HG03378 (cell line): ENCODE results near the gene NR6A1.

Experiments used
- ATAC-seq: cut with Tn5 transposase; IDR thresholded peaks from one replicate; pipeline ENCODE4 v1.9.1; 2021; ENCODE audit warnings: mild to moderate bottlenecking, moderate library complexity; ENCODE audit not compliant: unreplicated experiment

Gene NR6A1

GRCh38 chr9:124797343-124798103 lies 26.4 kb upstream of the NR6A1 start:
- ATAC-seq = no peak

DNA sequence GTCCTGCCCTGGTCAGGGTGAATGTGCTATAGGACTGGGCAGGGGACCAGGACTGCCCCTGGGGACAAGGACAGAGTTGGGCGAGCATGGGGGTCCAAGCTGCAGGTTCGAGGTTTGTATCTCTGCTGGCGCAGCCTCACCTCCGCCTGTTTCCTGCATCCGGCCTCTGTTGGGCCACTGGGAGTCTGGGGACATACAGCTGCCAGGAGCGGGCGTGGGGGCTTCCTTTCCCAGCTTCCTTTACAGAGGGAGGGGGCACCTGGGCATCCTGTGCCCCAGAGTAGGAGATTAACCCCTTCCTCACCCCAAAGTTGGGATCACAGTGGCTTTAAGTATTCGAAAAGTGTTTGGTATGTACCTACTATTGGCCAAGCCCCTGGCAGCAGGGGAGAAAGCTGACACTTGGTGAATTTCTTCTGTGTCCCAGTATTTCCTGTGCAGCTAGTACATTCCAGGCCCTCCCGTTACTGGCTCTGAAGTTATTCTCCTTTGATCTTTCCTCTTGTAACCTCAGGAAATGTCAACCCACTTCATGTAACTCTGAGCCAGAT lies 24.8 kb upstream of the NR6A1 start:
- no peak for ATAC-seq

- no peak for ATAC-seq
These were observed 23.9 kb upstream of the NR6A1 start for GRCh38 chr9:124794902-124795491.

DNA sequence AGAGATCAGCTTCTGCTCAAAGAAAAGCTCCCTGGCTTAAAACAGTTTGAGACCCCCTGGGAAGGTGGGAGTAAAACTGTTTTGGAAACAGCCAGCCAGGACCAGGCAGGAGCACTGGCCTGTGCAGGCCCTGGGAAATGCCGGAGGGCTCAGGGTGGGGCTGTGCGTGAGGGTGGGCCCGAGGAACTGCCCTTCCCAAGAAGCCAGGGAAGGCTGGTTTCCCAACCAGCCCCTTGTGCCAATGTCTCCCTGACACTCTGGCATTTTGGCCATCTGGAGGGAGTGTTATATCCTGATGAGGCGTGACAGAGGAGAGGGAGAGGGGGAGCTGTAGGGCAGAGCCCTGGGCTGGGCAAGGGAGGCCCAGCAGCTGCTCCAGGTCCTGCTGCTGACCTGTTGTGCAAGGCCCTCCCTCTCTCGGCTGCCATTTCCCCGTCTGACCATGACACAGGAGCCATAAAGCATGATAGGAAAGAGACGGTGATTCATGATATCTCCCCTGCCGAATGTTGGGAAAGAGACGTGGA lies 22.0 kb upstream of the NR6A1 start:
- no peak for ATAC-seq

DNA sequence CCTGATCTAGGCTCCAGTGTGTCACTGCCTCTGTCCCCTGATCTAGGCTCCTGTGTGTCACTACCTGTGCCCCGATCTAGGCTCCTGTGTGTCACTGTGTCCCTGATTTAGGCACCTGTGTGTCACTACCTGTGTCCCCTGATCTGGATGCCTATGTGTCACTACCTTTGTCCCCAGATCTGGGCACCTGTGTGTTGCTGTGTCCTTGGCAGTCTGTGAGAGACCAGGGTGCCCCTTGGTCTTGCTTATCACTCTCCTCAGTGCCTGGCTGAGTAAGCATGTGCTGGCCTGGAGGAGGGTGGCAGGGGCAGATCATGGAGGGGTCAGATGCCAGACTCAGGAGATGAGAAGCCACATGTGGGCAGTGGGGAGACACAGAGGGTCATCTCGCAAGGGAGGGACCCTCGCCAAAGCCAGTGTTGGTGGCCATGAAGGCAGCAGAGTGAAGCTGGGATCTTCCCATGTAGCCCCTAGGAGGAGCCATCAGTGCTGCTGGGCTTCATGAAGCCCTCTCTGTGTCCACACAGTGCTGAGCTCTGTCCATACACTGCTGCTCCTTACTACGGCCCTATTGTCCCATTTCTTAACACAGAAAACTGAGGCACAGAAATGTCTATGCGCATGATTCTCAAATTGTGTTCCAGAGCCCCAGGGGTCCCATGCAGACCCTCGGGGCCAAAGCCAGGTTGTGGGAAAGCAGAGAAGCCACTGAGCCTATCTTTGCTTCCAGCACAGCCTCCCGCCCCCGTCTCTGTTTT lies 21.3 kb upstream of the NR6A1 start:
- no peak for ATAC-seq

GRCh38 chr9:124790801-124791505 lies 19.8 kb upstream of the NR6A1 start:
- ATAC-seq = no peak

DNA sequence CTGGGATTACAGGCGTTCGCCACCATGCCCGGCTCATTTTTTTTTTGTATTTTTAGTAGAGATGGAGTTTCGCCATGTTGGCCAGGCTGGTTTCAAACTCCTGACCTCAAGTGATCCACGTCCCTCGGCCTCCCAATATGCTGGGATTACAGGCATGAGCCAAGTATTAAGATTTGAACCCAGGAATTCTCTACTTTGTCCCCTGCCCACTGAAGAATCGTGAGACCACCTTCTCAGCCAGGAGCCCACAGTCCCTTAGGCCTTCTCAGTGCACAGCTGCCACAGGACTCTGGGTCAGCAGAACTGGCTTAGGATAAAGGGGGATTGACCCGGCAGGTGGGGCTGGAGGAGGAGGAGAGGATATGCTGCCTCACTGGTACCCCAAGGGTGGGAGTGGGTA lies 19.2 kb upstream of the NR6A1 start:
- no peak for ATAC-seq

GRCh38 chr9:124789531-124789930 lies 18.4 kb upstream of the NR6A1 start:
- ATAC-seq = no peak

DNA sequence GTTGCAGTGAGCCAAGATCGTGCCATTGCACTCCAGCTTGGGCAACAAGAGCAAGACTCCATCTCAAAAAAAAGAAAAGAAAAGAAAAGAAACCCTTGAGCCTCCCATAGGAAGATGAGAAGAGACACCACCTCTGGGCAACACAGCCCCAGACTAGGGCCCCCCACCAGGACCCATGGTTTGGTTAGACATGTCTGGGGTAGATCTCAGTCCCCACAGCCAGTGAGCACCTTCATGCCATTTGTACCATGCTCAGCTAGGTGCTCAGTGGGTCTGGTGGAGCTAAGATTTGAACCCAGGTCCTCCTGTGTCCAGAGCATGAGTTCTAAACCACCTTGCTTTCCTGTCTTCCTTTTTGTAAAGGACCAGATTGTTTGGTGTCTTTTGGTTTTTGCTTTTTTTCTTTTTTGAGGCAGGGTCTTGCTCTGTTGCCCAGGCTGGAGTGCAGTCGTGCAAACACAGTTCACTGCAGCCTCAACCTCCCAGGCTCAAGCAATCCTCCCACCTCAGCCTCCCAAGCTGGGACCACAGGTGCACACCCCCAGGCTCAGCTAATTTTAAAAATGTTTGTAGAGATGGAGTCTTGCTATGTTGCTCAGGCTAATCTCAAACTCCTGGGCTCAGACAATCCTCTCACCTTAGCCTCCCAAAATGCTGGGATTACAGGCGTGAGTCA lies 17.6 kb upstream of the NR6A1 start:
- ATAC-seq = no peak

GRCh38 chr9:124786881-124787573 lies 15.9 kb upstream of the NR6A1 start:
- ATAC-seq = no peak

- no peak for ATAC-seq
These were observed 13.4 kb upstream of the NR6A1 start for GRCh38 chr9:124784509-124784908.

DNA sequence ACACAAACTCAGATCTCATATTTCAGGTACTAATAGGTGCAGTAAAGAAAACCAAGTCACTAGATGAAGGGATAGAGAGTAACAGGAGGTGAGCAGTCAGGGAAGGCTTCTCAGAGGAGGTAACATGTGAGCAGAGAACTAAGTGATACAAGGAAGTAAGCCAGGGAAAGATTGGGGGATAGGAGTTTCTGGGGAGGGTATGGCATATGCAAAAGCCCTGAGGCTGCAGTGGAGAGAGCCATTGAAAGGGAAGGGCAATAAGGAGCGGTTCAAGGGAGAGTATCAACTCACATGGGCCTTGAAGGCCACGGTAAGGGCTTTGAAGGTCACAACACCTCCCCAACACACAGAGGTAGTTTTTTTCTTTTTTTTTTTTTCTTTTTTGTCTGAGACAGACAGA lies 12.7 kb upstream of the NR6A1 start:
- ATAC-seq = no peak

DNA sequence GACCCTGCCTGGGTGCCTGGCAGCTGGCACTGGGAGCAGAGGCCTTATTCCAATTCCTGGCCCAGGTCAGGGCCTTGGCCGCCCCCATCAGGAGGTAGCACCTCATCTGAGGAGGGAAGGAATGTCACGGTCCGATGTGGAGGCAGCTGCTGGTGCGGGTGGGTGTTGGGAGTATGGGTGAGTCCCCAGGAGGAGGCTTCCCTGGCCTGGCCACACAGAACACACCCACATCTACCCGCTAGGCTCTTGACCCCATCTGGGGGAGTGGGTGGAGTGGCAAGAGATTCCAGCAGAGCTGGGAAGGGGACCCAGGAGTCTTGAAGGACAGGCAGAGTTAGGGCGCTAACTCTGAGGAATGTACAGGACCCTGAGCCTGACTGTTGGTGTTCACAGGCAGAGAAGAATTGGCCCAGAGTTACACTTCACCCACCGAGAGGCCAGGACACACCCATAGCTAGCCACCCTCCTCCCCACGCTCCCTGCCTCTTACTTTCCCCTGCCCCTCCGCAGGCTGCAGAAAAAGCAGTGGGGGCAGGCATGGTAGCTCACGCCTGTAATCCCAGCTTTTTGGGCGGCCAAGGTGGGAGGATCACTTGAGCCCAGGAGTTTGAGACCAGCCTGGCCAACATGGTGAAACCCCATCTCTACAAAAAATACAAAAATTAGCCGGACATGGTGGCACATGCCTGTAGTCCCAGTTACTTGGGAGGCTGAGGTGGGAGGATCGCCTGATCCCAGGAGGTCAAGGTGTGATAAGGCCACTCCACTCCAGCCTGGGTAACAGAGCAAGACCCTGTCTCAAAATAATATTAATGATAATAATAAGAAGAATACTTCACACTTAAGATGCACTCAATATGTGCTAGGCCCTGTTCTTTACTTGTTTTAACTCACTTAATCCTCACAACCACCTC lies 11.8 kb upstream of the NR6A1 start:
- ATAC-seq = no peak

DNA sequence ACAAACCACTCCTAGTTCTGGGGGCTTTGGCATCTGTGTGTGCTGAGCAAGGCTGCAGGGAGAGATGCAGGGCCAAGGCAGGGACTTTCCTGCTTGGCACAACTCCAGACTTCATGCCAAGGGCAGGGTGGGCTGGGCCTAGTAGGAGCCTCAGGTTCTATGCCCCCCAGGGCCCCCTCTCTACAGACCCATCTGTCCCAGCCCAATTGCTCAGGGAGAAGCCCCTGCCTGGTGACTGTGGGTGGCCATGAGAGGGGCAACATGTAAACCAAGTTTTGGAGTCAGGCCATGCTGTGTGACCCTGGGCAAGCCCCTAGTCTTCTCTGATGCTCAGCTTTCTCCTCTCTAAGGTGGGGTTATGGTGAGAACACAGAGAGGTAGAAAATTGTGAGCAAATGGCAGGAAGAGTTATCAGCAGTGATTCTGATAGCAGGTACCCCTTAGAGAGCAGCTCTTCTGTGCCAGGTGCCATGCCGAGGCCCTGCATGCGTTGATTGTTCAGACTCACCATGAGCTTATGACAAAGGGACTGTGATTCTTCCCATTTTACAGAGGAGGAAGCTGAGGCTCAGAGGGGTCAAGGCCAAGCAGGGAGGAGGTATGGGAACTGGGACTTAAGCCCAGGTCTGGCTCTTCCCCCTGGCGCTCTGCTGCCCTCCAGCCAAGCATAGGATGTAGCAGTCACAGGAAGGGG lies 11.0 kb upstream of the NR6A1 start:
- no peak for ATAC-seq

DNA sequence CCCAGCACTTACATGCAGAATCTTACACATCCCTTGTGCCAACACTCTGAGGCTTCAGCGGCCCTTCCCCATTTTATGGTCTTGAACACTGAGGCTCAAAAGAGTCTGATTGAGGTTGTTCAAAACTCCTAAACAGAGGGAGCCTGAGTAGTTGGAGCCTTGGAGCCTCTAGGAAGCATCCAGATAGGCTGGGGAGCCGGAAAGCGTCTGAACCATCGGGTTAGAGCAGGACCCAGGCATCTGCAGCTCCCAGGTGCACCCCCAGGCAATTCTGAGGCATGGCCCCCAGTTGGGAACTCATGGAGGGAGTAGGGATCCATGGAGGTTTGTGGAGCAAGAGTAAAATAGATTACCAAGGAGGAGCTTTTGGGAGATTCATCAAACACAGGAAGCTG lies 9.6 kb upstream of the NR6A1 start:
- ATAC-seq = no peak

DNA sequence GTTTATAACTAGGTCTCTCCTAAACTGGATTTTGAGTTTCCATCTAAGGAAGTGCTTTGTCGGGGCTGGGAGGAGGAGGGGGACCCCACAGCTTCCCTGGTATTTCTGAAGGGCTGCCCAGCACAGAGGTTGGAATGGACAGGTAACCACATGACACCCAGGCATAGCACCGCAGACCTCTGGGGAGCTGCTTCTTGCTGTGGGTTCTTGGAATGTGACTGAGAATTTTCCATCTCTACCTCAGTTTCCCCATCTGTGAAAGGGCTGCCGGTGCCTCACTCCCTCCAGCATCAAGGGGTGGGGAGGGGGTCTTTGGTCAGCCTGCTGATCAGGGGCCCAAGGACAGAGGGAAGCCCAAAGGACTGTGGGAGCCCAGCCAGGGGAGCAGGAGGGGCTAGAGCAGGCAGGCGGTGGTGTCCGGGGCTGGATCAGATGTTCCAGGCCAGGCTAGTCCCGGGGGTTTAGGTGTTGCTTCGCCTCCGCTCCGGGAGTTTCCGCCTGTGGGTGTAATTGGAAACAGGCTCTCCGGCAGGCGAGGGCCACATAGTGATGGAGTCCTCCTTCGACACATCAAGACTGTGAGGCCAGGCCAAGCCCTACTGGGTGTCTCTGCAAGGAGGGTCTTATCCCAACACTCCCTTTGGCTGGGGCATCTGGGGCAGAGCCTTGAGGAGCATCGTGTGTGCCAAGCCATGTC lies 9.1 kb upstream of the NR6A1 start:
- no peak for ATAC-seq

GRCh38 chr9:124779368-124780059 lies 8.4 kb upstream of the NR6A1 start:
- no peak for ATAC-seq
